Hepatocyte (in vitro differentiated cells): Measurements from ENCODE around the gene SLC5A4. TPM values are rescaled to one million over a fixed set of nuclear protein-coding genes. Genes with fewer than 3 reads are reported as not detected.

Experiments used
- DNase-seq: peaks from one replicate; pipeline ENCODE4 v3.0.0-alpha.2; 2016; ENCODE audit warnings: low spot score
- H2AFZ ChIP-seq: fragments of 200-600 bp; sonication (generic); 2 replicates; pipeline ENCODE4 v1.6.0; 2016; ENCODE audit warnings: antibody characterized with exemption, mild to moderate bottlenecking
- H3K27ac ChIP-seq: fragments of 200-600 bp; sonication (generic); 2 replicates; pipeline ENCODE4 v1.5.1; 2016; ENCODE audit warnings: mild to moderate bottlenecking
- H3K27me3 ChIP-seq: fragments of 200-600 bp; sonication (generic); 2 replicates; pipeline ENCODE4 v1.6.1; 2016
- H3K36me3 ChIP-seq: fragments of 200-600 bp; sonication (generic); replicated peaks from 2 replicates; pipeline ENCODE4 v1.5.1; 2016; ENCODE audit warnings: low read depth; ENCODE audit not compliant: insufficient read depth
- H3K4me1 ChIP-seq: fragments of 200-600 bp; sonication (generic); 2 replicates; pipeline ENCODE4 v1.5.1; 2016; ENCODE audit warnings: mild to moderate bottlenecking, moderate library complexity; ENCODE audit not compliant: insufficient read depth
- H3K4me2 ChIP-seq: fragments of 200-600 bp; sonication (generic); 2 replicates; pipeline ENCODE4 v1.6.0; 2016
- H3K4me3 ChIP-seq: fragments of 200-600 bp; sonication (generic); 2 replicates; pipeline ENCODE4 v1.5.1; 2016; ENCODE audit warnings: mild to moderate bottlenecking
- H3K79me2 ChIP-seq: fragments of 200-600 bp; sonication (generic); 2 replicates; pipeline ENCODE4 v1.6.0; 2017; ENCODE audit warnings: mild to moderate bottlenecking
- H3K9me2 ChIP-seq: fragments of 200-600 bp; sonication (generic); replicated peaks from 2 replicates; pipeline ENCODE4 v1.6.0; 2017; ENCODE audit warnings: mild to moderate bottlenecking; ENCODE audit not compliant: insufficient read depth
- H3K9me3 ChIP-seq: fragments of 200-600 bp; sonication (generic); 2 replicates; pipeline ENCODE4 v1.5.1; 2016; ENCODE audit warnings: low read depth, mild to moderate bottlenecking
- H4K20me1 ChIP-seq: fragments of 200-600 bp; sonication (generic); 2 replicates; pipeline ENCODE4 v1.6.0; 2016; ENCODE audit warnings: mild to moderate bottlenecking; ENCODE audit not compliant: insufficient read depth, poor library complexity, severe bottlenecking
- EZH2 ChIP-seq: fragments of 200-600 bp; sonication (generic); IDR thresholded peaks from 2 replicates; pipeline ENCODE4 v1.6.1; 2016; ENCODE audit warnings: antibody characterized with exemption, mild to moderate bottlenecking, borderline replicate concordance
- EZH2phosphoT487 ChIP-seq: fragments of 200-600 bp; sonication (generic); IDR thresholded peaks from one replicate; pipeline ENCODE4 v1.6.1; 2018; ENCODE audit warnings: antibody characterized with exemption, mild to moderate bottlenecking, low read depth, moderate library complexity; ENCODE audit not compliant: unreplicated experiment, severe bottlenecking
- WGBS: methylation state at CpG from one replicate; pipeline ENCODE4 v1.1.6; 2016; ENCODE audit warnings: low lambda C conversion rate; ENCODE audit errors: missing lambda C conversion rate; 5-methylcytosine and 5-hydroxymethylcytosine counted together
- polyA plus RNA-seq: library from polyadenylated mRNA; unstranded; fragments of >200 nt; fragmentation: Nextera tagmentation; extraction: Ambion mirVana; gene quantifications from 2 replicates; pipeline ENCODE4 v1.2.1, GENCODE V29; 2016
- total RNA-seq: library from RNA; depleted of rRNA; stranded (reverse); fragments of >200 nt; gene quantifications from 2 replicates; pipeline ENCODE4 v1.2.3, GENCODE V29; 2014
- TF ChIP-seq, protein P1 (sequence below): fragments of 200-600 bp; sonication (generic); IDR thresholded peaks from 2 replicates; pipeline ENCODE4 v1.5.1; 2016; ENCODE audit warnings: antibody characterized with exemption, mild to moderate bottlenecking; ENCODE audit not compliant: poor library complexity

Gene SLC5A4
- total and polyA plus RNA-seq, 2 experiments from 2014 or later = 0.47 TPM; not detected in 1

DNA sequence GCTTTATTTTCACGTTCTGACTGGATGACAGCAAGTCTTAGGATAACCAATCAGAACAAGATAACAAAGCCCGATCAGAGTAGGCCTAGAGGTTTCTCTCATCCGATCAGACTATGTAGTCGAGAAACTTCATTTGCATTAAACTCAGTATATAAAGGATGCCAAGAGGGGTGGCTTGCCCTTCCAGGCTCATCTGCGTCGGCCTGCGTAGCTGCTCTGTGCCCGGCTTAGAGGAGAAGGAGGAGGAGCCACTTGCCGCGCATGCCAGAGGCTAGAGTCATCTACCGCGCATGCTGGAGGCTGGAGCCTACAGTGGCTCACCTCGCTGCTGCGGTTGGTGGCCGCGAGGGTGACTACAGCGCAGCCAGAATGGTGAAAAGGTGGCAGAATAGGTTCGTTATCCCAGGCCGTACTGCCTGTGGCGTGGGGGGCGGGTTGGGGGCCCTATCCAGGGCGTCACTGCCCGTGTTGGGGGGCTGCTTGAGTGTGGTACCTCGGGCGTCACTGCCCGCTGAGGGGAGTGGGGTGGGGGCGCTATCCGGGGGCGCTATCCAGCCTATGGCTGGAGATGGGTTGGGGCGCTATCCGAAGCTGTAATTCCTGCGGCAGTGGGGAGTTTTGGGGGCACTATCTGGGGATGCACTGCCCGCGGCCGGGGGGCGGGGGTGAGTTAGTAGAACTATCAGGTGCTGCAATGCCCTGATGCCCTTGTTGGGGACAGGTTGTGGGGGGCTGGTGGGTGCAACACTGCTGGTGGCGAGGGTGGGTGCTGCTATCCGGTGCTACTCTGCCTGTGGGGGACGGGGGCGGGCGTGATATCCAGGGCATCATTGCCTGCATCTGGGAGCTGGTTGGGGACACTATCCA, 50.1 kb downstream of the SLC5A4 start, which contains the start of gene RFPL2:
TSS of gene RFPL2 (minus strand) at position 218 of the 867 bp plus-strand sequence. CDS start 2,622 bp downstream, outside the sequence.
- peak within 1 kb of the TSS; percentile 79 for H3K4me2 ChIP-seq
- H3K9me3 ChIP-seq = no peaks in the 10 kb centered on the region
- H2AFZ ChIP-seq = peak within 1 kb of the TSS; percentile 50
- DNase-seq = peak; percentile 90
- H3K4me3 ChIP-seq = peak within 1 kb of the TSS; percentile 20
- 7% methylated on average over 34 of the region's 41 CpGs for WGBS
- H3K4me1 ChIP-seq = peaks cover 3% of the 10 kb centered on the region
- peaks cover 8% of the 10 kb centered on the region for H3K27me3 ChIP-seq
- no peaks in the 10 kb centered on the region for H3K36me3 ChIP-seq
- no peak within 1 kb of the TSS for H3K27ac ChIP-seq
- H3K9me2 ChIP-seq = no peaks in the 10 kb centered on the region
- H3K79me2 ChIP-seq = no peaks in the 10 kb centered on the region
- no peaks in the 10 kb centered on the region for H4K20me1 ChIP-seq
- no peak for TF ChIP-seq EZH2phosphoT487
- TF ChIP-seq EZH2 = no peak
- TF ChIP-seq, protein P1, sequence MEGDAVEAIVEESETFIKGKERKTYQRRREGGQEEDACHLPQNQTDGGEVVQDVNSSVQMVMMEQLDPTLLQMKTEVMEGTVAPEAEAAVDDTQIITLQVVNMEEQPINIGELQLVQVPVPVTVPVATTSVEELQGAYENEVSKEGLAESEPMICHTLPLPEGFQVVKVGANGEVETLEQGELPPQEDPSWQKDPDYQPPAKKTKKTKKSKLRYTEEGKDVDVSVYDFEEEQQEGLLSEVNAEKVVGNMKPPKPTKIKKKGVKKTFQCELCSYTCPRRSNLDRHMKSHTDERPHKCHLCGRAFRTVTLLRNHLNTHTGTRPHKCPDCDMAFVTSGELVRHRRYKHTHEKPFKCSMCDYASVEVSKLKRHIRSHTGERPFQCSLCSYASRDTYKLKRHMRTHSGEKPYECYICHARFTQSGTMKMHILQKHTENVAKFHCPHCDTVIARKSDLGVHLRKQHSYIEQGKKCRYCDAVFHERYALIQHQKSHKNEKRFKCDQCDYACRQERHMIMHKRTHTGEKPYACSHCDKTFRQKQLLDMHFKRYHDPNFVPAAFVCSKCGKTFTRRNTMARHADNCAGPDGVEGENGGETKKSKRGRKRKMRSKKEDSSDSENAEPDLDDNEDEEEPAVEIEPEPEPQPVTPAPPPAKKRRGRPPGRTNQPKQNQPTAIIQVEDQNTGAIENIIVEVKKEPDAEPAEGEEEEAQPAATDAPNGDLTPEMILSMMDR = no peak

DNA sequence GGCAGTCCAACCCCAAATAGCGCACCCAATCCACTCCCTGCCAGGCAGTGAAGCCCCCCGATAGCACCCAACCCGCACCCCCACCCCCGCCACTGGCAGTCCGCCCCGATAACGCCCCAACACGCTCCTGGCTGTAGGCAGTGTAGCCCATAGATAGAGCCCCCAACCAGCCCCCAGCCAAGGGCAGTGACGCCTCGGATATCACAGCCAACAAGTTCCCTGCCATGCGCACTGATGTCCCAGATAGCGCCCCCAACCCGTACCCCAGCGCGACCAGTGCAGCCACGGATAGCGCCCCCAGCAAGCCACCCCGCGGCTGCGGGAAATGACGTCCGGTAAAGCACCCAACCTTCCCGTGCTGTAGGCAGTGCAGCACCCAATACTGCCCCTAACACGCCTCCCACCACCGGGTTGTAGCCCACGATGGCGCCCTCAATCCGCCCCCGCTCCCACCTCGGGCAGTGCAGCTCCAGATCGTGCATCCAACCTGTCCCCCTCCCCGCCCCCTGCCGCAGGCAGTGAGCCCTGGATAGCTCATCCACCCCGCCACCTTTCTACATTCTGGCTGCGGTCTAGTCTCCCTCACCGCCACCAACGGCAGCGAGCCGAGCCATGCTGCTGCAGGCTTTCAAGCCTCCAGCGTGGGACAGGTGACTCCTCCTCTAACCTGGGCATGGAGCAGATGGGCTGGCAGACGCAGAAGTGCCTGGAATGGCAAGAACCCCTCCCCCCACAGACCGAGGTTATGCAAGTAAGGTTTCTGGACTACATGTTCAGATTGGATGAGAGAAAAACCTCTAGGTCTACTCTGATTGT, 50.9 kb downstream of the SLC5A4 start:
- H3K36me3 ChIP-seq = no peaks in the 10 kb centered on the region
- no peaks in the 10 kb centered on the region for H3K79me2 ChIP-seq
- peak overlapping the region; percentile 50 for H2AFZ ChIP-seq
- H3K4me3 ChIP-seq = peak overlapping the region; percentile 20
- H3K9me3 ChIP-seq = no peaks in the 10 kb centered on the region
- H3K27ac ChIP-seq = no peak overlapping the region
- peaks cover 3% of the 10 kb centered on the region for H3K4me1 ChIP-seq
- H3K9me2 ChIP-seq = no peaks in the 10 kb centered on the region
- WGBS = 12% methylated on average over 26 of the region's 42 CpGs
- H3K27me3 ChIP-seq = peaks cover 8% of the 10 kb centered on the region
- H4K20me1 ChIP-seq = no peaks in the 10 kb centered on the region
- peak overlapping the region; percentile 79 for H3K4me2 ChIP-seq
- TF ChIP-seq, protein P1 = no peak
- TF ChIP-seq EZH2 (no peak), EZH2phosphoT487 (no peak)
- DNase-seq = peak; percentile 56

DNA sequence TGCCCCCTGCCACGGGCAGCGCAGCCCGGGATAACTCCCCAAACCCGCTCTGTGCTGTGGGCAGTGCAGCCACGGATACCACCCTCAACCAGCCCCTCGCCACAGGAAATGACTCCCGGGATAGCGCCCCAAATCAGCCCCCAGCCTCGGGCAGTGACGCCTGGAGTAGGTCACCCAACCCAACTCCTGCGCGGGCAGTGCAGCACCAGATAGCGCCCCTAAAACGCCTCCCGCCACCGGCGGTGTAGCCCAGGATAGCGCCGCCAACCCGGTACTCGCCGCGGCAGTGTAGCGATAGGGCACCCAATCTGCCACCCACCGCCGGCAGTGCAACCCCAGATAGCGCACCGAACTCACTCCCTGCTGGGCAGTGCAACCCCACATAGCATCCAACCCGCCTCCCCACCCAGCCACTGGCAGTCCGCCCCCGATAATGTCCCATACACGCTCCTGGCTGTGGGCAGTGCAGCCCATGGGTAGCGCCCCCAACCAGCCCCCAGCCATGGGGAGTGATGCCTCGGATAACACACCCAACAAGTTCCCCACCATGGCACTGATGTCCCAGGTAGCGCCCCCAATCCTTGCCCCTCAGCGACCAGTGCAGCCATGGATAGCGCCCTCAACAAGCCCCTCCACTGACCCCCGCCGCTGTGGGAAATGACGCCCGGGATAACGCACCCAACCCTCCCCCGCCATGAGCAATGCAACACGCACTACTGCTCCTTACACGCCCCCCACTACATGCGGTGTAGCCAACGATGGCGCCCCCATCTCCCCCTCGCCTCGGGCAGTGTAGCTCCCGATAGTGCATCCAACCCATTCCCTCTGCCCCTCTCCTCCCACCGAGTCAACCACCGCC, 51.7 kb downstream of the SLC5A4 start:
- Histone ChIP-seq H3K9me2 (no peaks in the 10 kb centered on the region), H4K20me1 (no peaks in the 10 kb centered on the region), H3K79me2 (no peaks in the 10 kb centered on the region), H2AFZ (no peak overlapping the region), H3K4me1 (peaks cover 3% of the 10 kb centered on the region), H3K27ac (no peak overlapping the region), H3K4me2 (peak overlapping the region; percentile 79), H3K4me3 (peak overlapping the region; percentile 5), H3K36me3 (no peaks in the 10 kb centered on the region), H3K9me3 (no peaks in the 10 kb centered on the region), H3K27me3 (peaks cover 8% of the 10 kb centered on the region)
- peak; percentile 14 for DNase-seq
- TF ChIP-seq, protein P1 = no peak
- no peak for TF ChIP-seq EZH2
- no peak for TF ChIP-seq EZH2phosphoT487
- 41% methylated on average over 40 of the region's 53 CpGs for WGBS
